ENCODE results near the gene MPI. TPM values are rescaled to one million over a fixed set of nuclear protein-coding genes. Genes with fewer than 3 reads are reported as not detected.

MPI gene
- total and polyA plus RNA-seq, 3 donors from 2014 or later: 65.4 to 92.6 (median 78.1) TPM

DNA sequence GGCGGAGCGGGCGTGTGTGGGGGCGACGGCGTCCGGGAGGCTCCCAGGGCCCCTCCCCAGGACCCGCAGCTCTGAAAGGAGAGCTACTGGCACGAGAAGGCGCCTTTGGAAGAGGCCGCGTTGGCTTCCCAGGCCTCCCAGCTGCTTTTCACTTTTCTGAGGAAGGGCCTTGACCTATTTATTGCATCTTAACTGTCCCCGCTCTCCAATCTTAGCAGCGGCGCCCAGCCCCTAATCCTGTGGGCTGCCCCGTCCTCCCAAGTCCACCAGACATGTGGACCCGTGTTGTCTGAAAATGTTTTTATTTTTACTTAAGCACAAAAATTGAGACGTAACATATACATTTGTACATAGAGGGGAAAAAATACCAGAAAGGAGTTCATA is 46.4 kb upstream of the MPI start:
- Histone ChIP-seq H3K27ac (peak overlapping the region; percentile 89), H3K36me3 (ENCODE audit: low read depth, missing control alignments) (no peaks in the 10 kb centered on the region), H3K27me3 (no peaks in the 10 kb centered on the region), H3K4me1 (peaks cover 30% of the 10 kb centered on the region), H3K4me3 (peak overlapping the region; percentile 75 to 84), H3K9me3 (no peaks in the 10 kb centered on the region)
- intact Hi-C loops (cut with DNase I; ENCODE audit: low total_unique reads): loop anchor here (5.0 kb wide), 1 partner anchor 61 kb away; the partner anchor contains the start of gene CSK
- DNase-seq: no peak
- WGBS, 2 donors: 0 to 2% methylated on average over 9 to 18 of the region's 18 CpGs
- TF ChIP-seq POLR2A (IDR thresholded peaks at IDR 0.05): no peak
- TF ChIP-seq, protein P1, sequence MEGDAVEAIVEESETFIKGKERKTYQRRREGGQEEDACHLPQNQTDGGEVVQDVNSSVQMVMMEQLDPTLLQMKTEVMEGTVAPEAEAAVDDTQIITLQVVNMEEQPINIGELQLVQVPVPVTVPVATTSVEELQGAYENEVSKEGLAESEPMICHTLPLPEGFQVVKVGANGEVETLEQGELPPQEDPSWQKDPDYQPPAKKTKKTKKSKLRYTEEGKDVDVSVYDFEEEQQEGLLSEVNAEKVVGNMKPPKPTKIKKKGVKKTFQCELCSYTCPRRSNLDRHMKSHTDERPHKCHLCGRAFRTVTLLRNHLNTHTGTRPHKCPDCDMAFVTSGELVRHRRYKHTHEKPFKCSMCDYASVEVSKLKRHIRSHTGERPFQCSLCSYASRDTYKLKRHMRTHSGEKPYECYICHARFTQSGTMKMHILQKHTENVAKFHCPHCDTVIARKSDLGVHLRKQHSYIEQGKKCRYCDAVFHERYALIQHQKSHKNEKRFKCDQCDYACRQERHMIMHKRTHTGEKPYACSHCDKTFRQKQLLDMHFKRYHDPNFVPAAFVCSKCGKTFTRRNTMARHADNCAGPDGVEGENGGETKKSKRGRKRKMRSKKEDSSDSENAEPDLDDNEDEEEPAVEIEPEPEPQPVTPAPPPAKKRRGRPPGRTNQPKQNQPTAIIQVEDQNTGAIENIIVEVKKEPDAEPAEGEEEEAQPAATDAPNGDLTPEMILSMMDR (IDR thresholded peaks at IDR 0.05): no peak

DNA sequence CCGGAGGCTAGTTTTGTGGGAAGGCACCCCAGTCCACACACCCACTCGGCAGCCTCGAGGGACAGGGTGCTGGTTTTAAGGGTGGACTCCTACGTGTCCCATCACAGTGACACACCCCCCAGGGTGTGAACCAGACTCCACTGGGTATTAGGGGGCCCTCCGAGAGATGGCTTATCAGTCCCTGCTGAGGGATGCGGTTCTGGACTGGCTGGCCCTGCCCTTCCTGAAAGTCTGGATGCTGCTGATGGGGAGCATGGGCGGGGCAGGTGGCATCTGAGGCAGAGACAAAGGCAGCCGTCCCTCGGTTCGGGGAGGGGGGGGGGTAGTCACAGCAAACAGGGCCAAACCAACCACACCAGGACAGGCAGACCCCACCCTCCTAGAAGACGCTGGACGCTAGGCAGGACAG is 45.9 kb upstream of the MPI start:
- 19 to 22% methylated on average over 7 to 8 of the region's 12 CpGs for WGBS, 2 donors
- Histone ChIP-seq H3K9me3 (no peaks in the 10 kb centered on the region), H3K36me3 (ENCODE audit: low read depth, missing control alignments) (no peaks in the 10 kb centered on the region), H3K27ac (peak overlapping the region; percentile 89), H3K4me3 (peak overlapping the region; percentile 75 to 84), H3K4me1 (peaks cover 30% of the 10 kb centered on the region), H3K27me3 (no peaks in the 10 kb centered on the region)
- TF ChIP-seq, protein P1 (IDR thresholded peaks at IDR 0.05): no peak
- intact Hi-C loops (cut with DNase I; ENCODE audit: low total_unique reads): loop anchor here (5.0 kb wide), 1 partner anchor 62 kb away; the partner anchor contains the start of gene CSK
- DNase-seq: no peak

DNA sequence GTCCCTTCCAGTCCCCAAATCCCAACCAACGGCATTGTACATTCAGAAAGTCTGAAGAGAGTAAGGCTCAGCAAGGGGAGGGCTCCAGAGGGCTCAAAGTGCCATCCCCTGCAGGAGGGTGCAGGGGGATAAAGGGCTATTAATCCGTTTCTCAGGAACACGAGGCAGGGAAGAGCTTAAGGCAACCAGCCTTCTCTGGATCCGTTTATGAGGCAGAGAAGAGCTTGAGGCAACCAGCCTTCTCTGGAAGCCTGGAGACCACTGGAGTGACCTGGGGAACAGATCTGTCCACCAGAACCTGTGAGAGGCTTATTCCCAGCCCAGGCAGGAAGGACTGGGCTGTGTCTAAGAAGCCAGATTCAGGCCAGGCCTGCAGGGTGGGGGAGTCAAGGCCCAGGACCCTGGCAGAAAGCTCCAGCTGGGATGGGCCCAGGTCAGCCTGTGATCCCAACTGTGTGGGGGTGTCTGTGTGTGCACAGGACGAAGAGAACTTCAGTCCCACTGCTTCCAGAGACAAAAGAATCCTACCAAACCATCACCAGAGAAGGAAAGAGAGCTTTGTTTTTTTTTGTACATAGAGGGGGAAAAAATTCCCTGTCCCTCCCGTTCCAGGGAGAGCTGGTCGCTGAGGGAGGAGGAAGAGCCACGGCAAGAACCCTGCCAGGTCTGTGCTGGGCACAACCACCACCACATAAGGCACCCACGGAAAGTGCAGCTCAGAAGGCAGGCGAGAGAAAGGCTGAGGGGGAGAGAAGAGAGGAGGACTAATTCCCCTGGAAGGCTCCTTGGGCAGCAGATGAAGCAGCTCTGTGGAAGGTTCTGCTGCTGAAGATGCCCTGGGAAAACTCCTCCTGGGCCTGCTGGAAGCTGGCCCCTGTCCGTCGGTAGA is 45.3 kb upstream of the MPI start:
- no peak overlapping the region for H3K4me3 ChIP-seq
- peak; percentile 41 for DNase-seq
- no peak for TF ChIP-seq POLR2A (IDR thresholded peaks at IDR 0.05)
- TF ChIP-seq, protein P1 (IDR thresholded peaks at IDR 0.05): no peak
- intact Hi-C loops (cut with DNase I; ENCODE audit: low total_unique reads): loop anchor here (5.0 kb wide), 1 partner anchor 62 kb away; the partner anchor contains the start of gene CSK
- no peaks in the 10 kb centered on the region for H3K36me3 ChIP-seq (ENCODE audit: low read depth, missing control alignments)
- H3K27ac ChIP-seq: peak overlapping the region; percentile 89
- H3K4me1 ChIP-seq: peaks cover 30% of the 10 kb centered on the region
- 34 to 38% methylated on average over 8 to 12 of the region's 12 CpGs for WGBS, 2 donors
- H3K27me3 ChIP-seq: no peaks in the 10 kb centered on the region
- no peaks in the 10 kb centered on the region for H3K9me3 ChIP-seq

GRCh38 chr15:74845208-74845568 is 44.7 kb upstream of the MPI start:
- DNase-seq: no peak
- no peaks in the 10 kb centered on the region for H3K27me3 ChIP-seq
- WGBS, 2 donors: 48 to 63% methylated on average over 4 to 5 of the region's 5 CpGs
- peaks cover 30% of the 10 kb centered on the region for H3K4me1 ChIP-seq
- H3K9me3 ChIP-seq: no peaks in the 10 kb centered on the region
- intact Hi-C loops (cut with DNase I; ENCODE audit: low total_unique reads): no loop called here
- TF ChIP-seq, protein P1 (IDR thresholded peaks at IDR 0.05): no peak
- no peak for TF ChIP-seq POLR2A (IDR thresholded peaks at IDR 0.05)
- H3K27ac ChIP-seq: peak overlapping the region; percentile 24 to 89
- H3K4me3 ChIP-seq: no peak overlapping the region
- no peaks in the 10 kb centered on the region for H3K36me3 ChIP-seq (ENCODE audit: low read depth, missing control alignments)
